ENCODE results near the gene FKTN. TPM values are rescaled to one million over a fixed set of nuclear protein-coding genes. Genes with fewer than 3 reads are reported as not detected.
A peak's percentile ranks its signal among the peaks of the same experiment; 100 is the strongest.

Gene FKTN
- total RNA-seq, 1 donor from 2014 or later: 19.5 TPM

DNA sequence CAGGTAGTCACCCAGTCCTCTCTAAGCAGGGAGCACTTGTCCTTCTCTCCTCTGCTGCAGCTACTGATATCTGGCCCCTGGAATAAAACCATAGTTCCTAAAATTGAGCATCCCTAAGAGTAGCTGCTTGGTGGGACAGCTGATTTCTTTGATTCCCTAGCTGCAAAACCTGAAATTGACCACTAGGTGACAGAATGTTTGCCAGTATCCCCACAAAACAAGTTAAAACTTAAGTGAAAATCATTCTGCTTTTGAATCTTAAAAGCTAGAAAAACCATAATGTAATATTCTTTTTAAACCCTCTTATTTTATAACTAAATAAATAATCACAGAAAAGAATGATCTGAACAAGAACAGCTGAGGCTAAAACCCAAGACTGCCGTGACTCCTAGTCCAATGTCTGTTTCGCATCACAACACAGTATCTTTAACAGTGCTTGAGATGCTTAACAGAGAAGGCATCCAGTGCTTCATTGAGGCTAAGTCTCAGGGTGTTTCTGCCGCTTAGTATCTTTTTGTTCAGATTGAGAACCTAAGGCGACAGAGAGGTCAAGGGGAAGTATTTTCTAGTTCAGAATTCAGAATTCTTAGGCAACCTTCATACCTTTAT, 80.0 kb downstream of the FKTN start:
- no peak overlapping the region for H3K4me3 ChIP-seq (ENCODE audit: low read depth, low read length)
- no peak for DNase-seq (ENCODE audit: low read depth)
- TF ChIP-seq, protein P1, sequence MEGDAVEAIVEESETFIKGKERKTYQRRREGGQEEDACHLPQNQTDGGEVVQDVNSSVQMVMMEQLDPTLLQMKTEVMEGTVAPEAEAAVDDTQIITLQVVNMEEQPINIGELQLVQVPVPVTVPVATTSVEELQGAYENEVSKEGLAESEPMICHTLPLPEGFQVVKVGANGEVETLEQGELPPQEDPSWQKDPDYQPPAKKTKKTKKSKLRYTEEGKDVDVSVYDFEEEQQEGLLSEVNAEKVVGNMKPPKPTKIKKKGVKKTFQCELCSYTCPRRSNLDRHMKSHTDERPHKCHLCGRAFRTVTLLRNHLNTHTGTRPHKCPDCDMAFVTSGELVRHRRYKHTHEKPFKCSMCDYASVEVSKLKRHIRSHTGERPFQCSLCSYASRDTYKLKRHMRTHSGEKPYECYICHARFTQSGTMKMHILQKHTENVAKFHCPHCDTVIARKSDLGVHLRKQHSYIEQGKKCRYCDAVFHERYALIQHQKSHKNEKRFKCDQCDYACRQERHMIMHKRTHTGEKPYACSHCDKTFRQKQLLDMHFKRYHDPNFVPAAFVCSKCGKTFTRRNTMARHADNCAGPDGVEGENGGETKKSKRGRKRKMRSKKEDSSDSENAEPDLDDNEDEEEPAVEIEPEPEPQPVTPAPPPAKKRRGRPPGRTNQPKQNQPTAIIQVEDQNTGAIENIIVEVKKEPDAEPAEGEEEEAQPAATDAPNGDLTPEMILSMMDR (conservative IDR thresholded peaks at IDR 0.05; ENCODE audit: low read depth, low read length): peak; percentile 69

DNA sequence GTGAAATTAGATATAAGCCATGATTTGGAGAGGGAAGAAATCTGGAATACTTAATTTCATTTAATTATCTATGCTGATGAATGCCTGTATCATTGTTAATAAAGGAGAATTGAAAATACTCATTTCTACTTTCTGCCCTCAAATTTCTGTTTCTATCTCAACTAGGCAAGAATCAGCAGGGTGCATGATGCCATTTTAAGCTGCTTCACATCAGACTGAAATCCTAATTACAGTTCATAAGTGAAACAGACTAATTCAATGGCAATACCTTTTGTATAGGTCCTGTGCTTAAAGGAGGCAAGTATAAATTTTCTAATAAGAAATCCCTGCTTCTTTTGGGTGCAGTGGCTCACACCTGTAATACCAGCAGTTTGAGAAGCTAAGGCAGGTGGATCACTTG, 82.0 kb downstream of the FKTN start:
- no peak for DNase-seq (ENCODE audit: low read depth)
- H3K4me3 ChIP-seq (ENCODE audit: low read depth, low read length): no peak overlapping the region
- TF ChIP-seq, protein P1 (conservative IDR thresholded peaks at IDR 0.05; ENCODE audit: low read depth, low read length): no peak

DNA sequence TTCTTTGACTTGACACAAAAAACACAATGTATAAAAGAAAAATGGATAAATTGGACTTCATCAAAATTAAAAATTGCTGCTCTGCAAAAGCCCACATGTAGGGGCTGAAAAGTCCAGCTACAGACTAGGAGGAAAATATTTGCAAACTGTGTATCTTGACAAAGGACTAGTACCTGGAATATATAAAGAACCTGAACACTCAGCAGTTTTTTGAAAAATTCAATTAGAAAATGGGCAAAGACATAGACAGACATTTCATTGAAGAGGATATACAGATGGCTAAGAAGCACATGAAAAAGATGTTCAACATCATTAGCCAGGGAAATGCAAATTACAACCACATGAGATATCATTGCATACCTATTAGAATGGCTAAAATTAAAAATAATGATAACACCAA, 85.9 kb downstream of the FKTN start:
- no peak overlapping the region for H3K4me3 ChIP-seq (ENCODE audit: low read depth, low read length)
- TF ChIP-seq, protein P1 (conservative IDR thresholded peaks at IDR 0.05; ENCODE audit: low read depth, low read length): no peak
- no peak for DNase-seq (ENCODE audit: low read depth)

DNA sequence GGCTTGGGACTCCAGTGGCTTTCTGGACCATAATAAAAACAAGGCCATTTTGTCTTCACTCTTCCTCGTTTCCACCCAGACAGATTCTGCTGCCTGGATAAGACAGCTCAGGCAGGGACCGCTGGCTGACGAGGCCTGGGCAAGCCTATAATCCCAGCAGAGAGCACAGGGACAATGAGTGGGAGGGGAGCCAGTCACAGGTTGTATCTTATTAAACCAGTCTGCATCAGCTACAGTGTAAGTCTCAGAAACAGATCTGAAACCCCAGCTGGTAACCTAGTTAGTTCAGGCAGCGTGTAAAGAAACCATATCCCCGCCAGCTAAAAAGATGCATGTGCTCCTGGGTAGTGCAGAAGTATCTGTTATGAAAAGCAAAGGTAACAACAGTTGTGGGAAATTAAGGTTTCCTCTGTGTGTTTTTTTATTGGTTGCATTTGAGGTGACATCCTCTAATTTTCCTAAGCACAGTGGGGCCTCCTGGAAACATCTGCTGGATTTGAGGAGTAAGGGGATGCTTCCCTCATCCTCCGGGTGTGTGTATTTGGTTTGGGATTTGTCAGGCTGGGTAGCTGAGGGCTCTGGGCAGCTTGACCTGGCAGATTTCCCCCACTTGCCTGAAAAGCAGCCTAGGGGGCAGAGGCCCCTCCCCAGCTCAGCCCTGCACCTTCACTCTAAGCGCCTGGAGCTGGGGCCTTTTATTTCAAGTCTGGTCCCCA, 89.1 kb downstream of the FKTN start:
- TF ChIP-seq, protein P1 (conservative IDR thresholded peaks at IDR 0.05; ENCODE audit: low read depth, low read length): no peak
- H3K4me3 ChIP-seq (ENCODE audit: low read depth, low read length): no peak overlapping the region
- no peak for DNase-seq (ENCODE audit: low read depth)

DNA sequence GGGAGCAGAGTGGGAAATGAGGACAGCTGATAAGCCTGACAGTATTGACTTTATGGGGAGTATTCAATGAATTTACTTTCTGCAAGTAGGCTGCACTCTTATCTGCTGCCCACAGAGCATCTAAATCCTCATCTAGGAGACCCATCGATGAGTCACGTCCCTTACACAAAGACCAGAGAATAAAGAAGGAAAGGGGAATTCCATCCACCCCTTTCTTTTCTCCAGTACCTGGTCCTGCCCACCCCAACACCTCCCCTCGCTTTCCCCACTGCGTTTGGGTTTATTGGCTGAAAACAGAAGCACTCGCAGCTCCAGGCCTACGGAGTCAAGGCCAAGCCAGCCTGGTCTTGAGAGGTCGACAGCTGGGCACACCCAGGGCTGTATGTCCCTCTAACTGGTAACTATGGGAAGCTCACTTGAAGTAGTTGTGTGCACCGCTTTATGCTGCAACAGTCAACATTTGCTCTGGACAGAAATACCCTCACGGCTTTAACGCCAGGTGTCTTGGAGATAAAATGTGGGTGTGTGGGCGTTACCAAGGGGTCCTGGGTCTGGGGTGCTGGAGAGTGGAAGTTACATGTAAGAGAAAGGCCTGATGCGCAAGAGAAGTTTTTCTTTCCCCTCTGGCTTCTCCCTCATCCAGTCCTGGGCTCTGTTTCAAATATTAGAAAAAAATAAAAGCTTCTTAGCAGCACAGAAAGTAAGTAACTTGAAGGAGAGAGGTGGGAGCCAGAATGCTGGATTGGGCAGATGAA, 89.8 kb downstream of the FKTN start:
- no peak overlapping the region for H3K4me3 ChIP-seq (ENCODE audit: low read depth, low read length)
- TF ChIP-seq, protein P1 (conservative IDR thresholded peaks at IDR 0.05; ENCODE audit: low read depth, low read length): no peak
- no peak for DNase-seq (ENCODE audit: low read depth)

DNA sequence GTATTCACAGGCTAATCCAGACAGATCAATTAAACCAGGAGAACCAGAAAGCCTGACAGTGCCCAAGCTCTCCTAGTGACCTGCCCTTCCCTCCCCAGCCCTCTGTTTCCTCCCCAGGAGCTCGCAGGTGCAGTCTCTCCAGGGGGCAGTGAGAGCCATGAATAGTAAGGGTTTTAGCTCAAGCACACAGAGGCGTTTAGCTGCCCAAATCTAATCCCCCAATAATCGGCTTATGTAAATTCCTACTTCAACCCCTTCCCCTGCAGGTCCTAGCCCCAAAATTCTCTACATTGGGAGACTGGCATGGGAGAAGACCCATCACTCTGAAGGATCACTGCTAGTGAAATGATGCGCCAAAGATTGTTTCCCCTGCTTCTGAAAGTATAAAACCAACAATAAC, 93.9 kb downstream of the FKTN start:
- no peak overlapping the region for H3K4me3 ChIP-seq (ENCODE audit: low read depth, low read length)
- TF ChIP-seq, protein P1 (conservative IDR thresholded peaks at IDR 0.05; ENCODE audit: low read depth, low read length): no peak
- no peak for DNase-seq (ENCODE audit: low read depth)
